Activated CD8-positive, alpha-beta memory T cell treated with anti-CD3 and anti-CD28 coated beads, Interleukin-2, amount 50 U/mL, for 48 hours (primary cell): ENCODE measurements around the gene KCNMA1.

Source experiments
- DNase-seq: peaks from one replicate; pipeline ENCODE4 v3.0.0-alpha.2; 2020

The KCNMA1 gene

GRCh38 chr10:76901701-76902100 is 735.9 kb downstream of the KCNMA1 start:
- DNase-seq, result no peak

- DNase-seq, result no peak
Measured at GRCh38 chr10:76899490-76899889, 738.1 kb downstream of the KCNMA1 start.

- DNase-seq, result no peak
Measured at GRCh38 chr10:76892766-76893479, 744.7 kb downstream of the KCNMA1 start.

- DNase-seq, result no peak
Measured at GRCh38 chr10:76887223-76888010, 750.2 kb downstream of the KCNMA1 start.

GRCh38 chr10:76885816-76886215 is 751.8 kb downstream of the KCNMA1 start:
- no peak for DNase-seq

GRCh38 chr10:76884673-76885275 is 752.8 kb downstream of the KCNMA1 start:
- no peak for DNase-seq

- DNase-seq, result no peak
Measured at GRCh38 chr10:76883596-76883995, 754.0 kb downstream of the KCNMA1 start.

GRCh38 chr10:76882796-76883195 is 754.8 kb downstream of the KCNMA1 start:
- no peak for DNase-seq

- DNase-seq, result no peak
Measured at GRCh38 chr10:76882245-76882644, 755.4 kb downstream of the KCNMA1 start.

- DNase-seq, result no peak
Measured at GRCh38 chr10:76881477-76882220, 756.0 kb downstream of the KCNMA1 start.

- no peak for DNase-seq
Measured at GRCh38 chr10:76880931-76881330, 756.7 kb downstream of the KCNMA1 start.

GRCh38 chr10:76879116-76879913 is 758.3 kb downstream of the KCNMA1 start:
- DNase-seq, result no peak

GRCh38 chr10:76878514-76878913 is 759.1 kb downstream of the KCNMA1 start:
- DNase-seq, result no peak

- DNase-seq, result no peak
Measured at GRCh38 chr10:76874896-76875295, 762.7 kb downstream of the KCNMA1 start.

- DNase-seq, result no peak
Measured at GRCh38 chr10:76874176-76874575, 763.4 kb downstream of the KCNMA1 start.

GRCh38 chr10:76871697-76872295 is 765.8 kb downstream of the KCNMA1 start:
- no peak for DNase-seq

- DNase-seq, result no peak
Measured at GRCh38 chr10:76869931-76870330, 767.7 kb downstream of the KCNMA1 start.

- DNase-seq, result no peak
Measured at GRCh38 chr10:76868098-76868977, 769.3 kb downstream of the KCNMA1 start.

- no peak for DNase-seq
Measured at GRCh38 chr10:76866841-76867586, 770.6 kb downstream of the KCNMA1 start.

- no peak for DNase-seq
Measured at GRCh38 chr10:76864922-76865321, 772.7 kb downstream of the KCNMA1 start.
